ENCODE results near the gene WAC. TPM values are rescaled to one million over a fixed set of nuclear protein-coding genes. Genes with fewer than 3 reads are reported as not detected.
"Not testable (repeated sequence)": the region's sequence is repeated elsewhere in the genome, so short reads cannot be mapped to it uniquely, and the experiment has no call there.

Gene WAC
- total RNA-seq, 2 donors from 2014 or later, result 133 TPM

- H3K36me3 Mint-ChIP-seq (ENCODE audit: low read depth), result peaks cover 52% of the 10 kb centered on the region
- peaks cover 79% of the 10 kb centered on the region for H3K36me3 ChIP-seq (ENCODE audit: control insufficient read depth, insufficient read depth, low read length)
- H3K4me3 Mint-ChIP-seq, result no peak overlapping the region
- no peaks in the 10 kb centered on the region for H3K27me3 ChIP-seq (ENCODE audit: control insufficient read depth, insufficient read depth, low read length, poor library complexity, severe bottlenecking)
- no peak overlapping the region for H3K9ac ChIP-seq (ENCODE audit: extremely low read depth, low read length, poor library complexity, severe bottlenecking)
- H3K27me3 Mint-ChIP-seq (ENCODE audit: insufficient read depth), result no peaks in the 10 kb centered on the region
- WGBS, 2 experiments (ENCODE audit: insufficient coverage in 1 of 2, insufficient read length in 1 of 2), result 97% methylated on average over 6 of the region's 6 CpGs; no CpG with 5 or more reads in 1 of the 2 experiments
- TF ChIP-seq, protein P1, sequence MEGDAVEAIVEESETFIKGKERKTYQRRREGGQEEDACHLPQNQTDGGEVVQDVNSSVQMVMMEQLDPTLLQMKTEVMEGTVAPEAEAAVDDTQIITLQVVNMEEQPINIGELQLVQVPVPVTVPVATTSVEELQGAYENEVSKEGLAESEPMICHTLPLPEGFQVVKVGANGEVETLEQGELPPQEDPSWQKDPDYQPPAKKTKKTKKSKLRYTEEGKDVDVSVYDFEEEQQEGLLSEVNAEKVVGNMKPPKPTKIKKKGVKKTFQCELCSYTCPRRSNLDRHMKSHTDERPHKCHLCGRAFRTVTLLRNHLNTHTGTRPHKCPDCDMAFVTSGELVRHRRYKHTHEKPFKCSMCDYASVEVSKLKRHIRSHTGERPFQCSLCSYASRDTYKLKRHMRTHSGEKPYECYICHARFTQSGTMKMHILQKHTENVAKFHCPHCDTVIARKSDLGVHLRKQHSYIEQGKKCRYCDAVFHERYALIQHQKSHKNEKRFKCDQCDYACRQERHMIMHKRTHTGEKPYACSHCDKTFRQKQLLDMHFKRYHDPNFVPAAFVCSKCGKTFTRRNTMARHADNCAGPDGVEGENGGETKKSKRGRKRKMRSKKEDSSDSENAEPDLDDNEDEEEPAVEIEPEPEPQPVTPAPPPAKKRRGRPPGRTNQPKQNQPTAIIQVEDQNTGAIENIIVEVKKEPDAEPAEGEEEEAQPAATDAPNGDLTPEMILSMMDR (conservative IDR thresholded peaks at IDR 0.05), result no peak
- no peak overlapping the region for H3K27ac ChIP-seq (ENCODE audit: low read depth, low read length)
- no peak overlapping the region for H3K27ac Mint-ChIP-seq
- H3K9me3 ChIP-seq (ENCODE audit: control insufficient read depth, low read length), result no peaks in the 10 kb centered on the region
- peaks cover 27% of the 10 kb centered on the region for H3K4me1 Mint-ChIP-seq
- no peaks in the 10 kb centered on the region for H3K9me3 Mint-ChIP-seq
- H3K4me3 ChIP-seq (ENCODE audit: low read length), result no peak overlapping the region
- no peak for DNase-seq
- H3K4me1 ChIP-seq (ENCODE audit: control insufficient read depth, insufficient read depth, low read length), result peaks cover 5% of the 10 kb centered on the region
Measured at GRCh38 chr10:28571265-28571664, 38.3 kb downstream of the WAC start.

DNA sequence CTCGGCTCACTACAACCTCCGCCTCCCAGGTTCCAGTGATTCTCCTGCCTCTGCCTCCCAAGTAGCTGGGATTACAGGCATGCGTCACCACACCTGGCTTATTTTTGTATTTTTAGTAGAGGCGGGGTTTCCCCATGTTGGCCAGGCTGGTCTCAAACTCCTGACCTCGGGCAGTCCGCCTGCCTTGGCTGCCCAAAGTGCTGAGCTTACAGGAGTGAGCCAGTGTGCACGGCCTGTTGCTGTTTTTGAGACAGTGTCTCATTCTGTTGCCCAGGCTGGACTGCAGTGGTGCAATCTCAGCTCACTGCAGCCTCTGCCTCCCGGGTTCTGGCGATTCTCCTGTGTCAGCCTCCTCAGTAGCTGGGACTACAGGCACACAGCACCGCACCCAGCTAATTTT, 41.3 kb downstream of the WAC start:
- H3K27me3 ChIP-seq (ENCODE audit: control insufficient read depth, insufficient read depth, low read length, poor library complexity, severe bottlenecking); H3K27me3 Mint-ChIP-seq (ENCODE audit: insufficient read depth); H3K4me3 ChIP-seq (ENCODE audit: low read length); H3K4me1 ChIP-seq (ENCODE audit: control insufficient read depth, insufficient read depth, low read length); H3K9me3 ChIP-seq (ENCODE audit: control insufficient read depth, low read length); H3K4me3 Mint-ChIP-seq; DNase-seq; H3K27ac Mint-ChIP-seq; H3K9ac ChIP-seq (ENCODE audit: extremely low read depth, low read length, poor library complexity, severe bottlenecking); H3K27ac ChIP-seq (ENCODE audit: low read depth, low read length); H3K9me3 Mint-ChIP-seq: not testable (repeated sequence)
- Mint-ChIP-seq H3K36me3 (ENCODE audit: low read depth) (peaks cover 38% of the 10 kb centered on the region), H3K4me1 (peaks cover 27% of the 10 kb centered on the region)
- H3K36me3 ChIP-seq (ENCODE audit: control insufficient read depth, insufficient read depth, low read length), result peaks cover 68% of the 10 kb centered on the region
- 96% methylated on average over 3 to 10 of the region's 10 CpGs for WGBS, 2 experiments (ENCODE audit: insufficient coverage in 1 of 2, insufficient read length in 1 of 2)

GRCh38 chr10:28575852-28576251, 42.9 kb downstream of the WAC start:
- H3K27ac ChIP-seq (ENCODE audit: low read depth, low read length), result no peak overlapping the region
- Mint-ChIP-seq H3K27ac (no peak overlapping the region), H3K27me3 (ENCODE audit: insufficient read depth) (no peaks in the 10 kb centered on the region), H3K4me1 (peaks cover 28% of the 10 kb centered on the region), H3K9me3 (no peaks in the 10 kb centered on the region), H3K36me3 (ENCODE audit: low read depth) (peaks cover 38% of the 10 kb centered on the region), H3K4me3 (no peak overlapping the region)
- H3K36me3 ChIP-seq (ENCODE audit: control insufficient read depth, insufficient read depth, low read length), result peaks cover 62% of the 10 kb centered on the region
- no peaks in the 10 kb centered on the region for H3K27me3 ChIP-seq (ENCODE audit: control insufficient read depth, insufficient read depth, low read length, poor library complexity, severe bottlenecking)
- peaks cover 5% of the 10 kb centered on the region for H3K4me1 ChIP-seq (ENCODE audit: control insufficient read depth, insufficient read depth, low read length)
- no peaks in the 10 kb centered on the region for H3K9me3 ChIP-seq (ENCODE audit: control insufficient read depth, low read length)
- no peak for DNase-seq
- 99% methylated on average over 4 of the region's 5 CpGs; no CpG with 5 or more reads in 1 of the 2 experiments for WGBS, 2 experiments (ENCODE audit: insufficient coverage in 1 of 2, insufficient read length in 1 of 2)
- TF ChIP-seq, protein P1 (conservative IDR thresholded peaks at IDR 0.05), result no peak
- no peak overlapping the region for H3K4me3 ChIP-seq (ENCODE audit: low read length)
- no peak overlapping the region for H3K9ac ChIP-seq (ENCODE audit: extremely low read depth, low read length, poor library complexity, severe bottlenecking)

GRCh38 chr10:28577506-28577905, 44.6 kb downstream of the WAC start:
- TF ChIP-seq, protein P1 (conservative IDR thresholded peaks at IDR 0.05), result no peak
- Histone ChIP-seq H3K4me3 (ENCODE audit: low read length) (no peak overlapping the region), H3K9ac (ENCODE audit: extremely low read depth, low read length, poor library complexity, severe bottlenecking) (no peak overlapping the region), H3K36me3 (ENCODE audit: control insufficient read depth, insufficient read depth, low read length) (peaks cover 71% of the 10 kb centered on the region), H3K27me3 (ENCODE audit: control insufficient read depth, insufficient read depth, low read length, poor library complexity, severe bottlenecking) (no peaks in the 10 kb centered on the region), H3K4me1 (ENCODE audit: control insufficient read depth, insufficient read depth, low read length) (peaks cover 5% of the 10 kb centered on the region), H3K9me3 (ENCODE audit: control insufficient read depth, low read length) (no peaks in the 10 kb centered on the region), H3K27ac (ENCODE audit: low read depth, low read length) (no peak overlapping the region)
- no peak for DNase-seq
- no peaks in the 10 kb centered on the region for H3K9me3 Mint-ChIP-seq
- H3K36me3 Mint-ChIP-seq (ENCODE audit: low read depth), result peaks cover 37% of the 10 kb centered on the region
- 90 to 91% methylated on average over 2 to 4 of the region's 4 CpGs for WGBS, 2 experiments (ENCODE audit: insufficient coverage in 1 of 2, insufficient read length in 1 of 2)
- no peak overlapping the region for H3K27ac Mint-ChIP-seq
- H3K4me1 Mint-ChIP-seq, result peaks cover 26% of the 10 kb centered on the region
- no peaks in the 10 kb centered on the region for H3K27me3 Mint-ChIP-seq (ENCODE audit: insufficient read depth)
- H3K4me3 Mint-ChIP-seq, result no peak overlapping the region

All from endodermal cell (in vitro differentiated cells).